ENCODE data around the gene CLTB.
"Not testable (repeated sequence)": the region's sequence is repeated elsewhere in the genome, so short reads cannot be mapped to it uniquely, and the experiment has no call there.

CLTB gene

DNA sequence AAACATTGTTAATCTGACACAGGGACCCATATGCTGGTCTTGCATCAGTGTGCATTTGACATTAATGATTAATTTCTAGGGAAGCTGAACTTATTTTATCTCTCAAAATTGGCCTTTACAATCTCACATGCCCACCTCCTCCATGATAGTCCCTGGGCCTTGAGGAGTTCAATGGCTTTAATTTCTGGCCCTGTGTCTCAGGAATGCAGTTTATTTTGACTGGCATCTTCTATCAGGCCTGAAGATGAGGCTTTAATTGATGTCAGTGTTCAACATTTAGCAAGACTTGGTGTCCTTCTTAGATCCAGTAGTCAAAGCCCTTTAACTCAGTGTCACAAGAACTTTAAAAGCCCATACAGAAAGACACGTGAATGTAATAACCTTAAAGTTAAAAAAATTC lies 10.5 kb upstream of the CLTB start:
- no peak for DNase-seq

DNA sequence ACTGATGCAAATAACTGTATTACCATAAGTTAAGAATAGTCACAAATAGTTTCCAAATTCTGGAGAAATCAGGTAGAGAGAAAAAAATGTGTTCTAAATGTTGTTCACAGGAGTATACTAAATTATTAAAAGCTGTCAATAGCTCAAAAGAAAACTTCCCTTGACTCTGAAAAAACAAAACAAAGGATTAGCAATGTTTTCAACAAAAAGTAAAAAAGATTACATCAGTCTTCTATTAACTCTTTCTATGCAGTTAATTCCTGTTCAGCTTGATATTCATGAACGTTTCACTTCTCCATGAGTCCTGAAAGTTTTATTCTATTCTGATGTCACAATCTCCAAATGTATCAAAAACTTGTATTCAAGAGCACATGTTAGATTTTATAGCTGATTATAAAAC lies 9.5 kb upstream of the CLTB start:
- no peak for DNase-seq

- DNase-seq = no peak
Observed at GRCh38 chr5:176425138-176425537, 8.8 kb upstream of the CLTB start.

DNA sequence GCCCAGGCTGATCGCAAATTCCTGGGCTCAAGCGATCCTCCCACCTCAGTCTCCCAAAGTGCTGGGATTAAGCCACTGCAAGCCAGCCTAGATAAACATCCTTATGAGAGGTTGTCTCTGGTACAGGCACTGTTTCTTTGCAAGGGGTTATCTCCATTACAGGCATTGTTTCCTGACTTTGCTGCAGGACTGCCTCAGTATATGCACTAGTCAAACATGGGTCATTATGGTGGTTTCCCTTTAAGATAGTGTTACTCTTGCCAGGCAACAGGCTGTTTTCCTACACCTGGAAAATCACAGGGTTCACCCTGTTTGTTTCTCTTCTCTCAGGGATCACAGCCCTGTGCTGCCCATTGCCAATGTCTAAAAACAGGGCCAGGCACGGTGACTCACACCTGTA lies 7.8 kb upstream of the CLTB start:
- no peak for DNase-seq

DNA sequence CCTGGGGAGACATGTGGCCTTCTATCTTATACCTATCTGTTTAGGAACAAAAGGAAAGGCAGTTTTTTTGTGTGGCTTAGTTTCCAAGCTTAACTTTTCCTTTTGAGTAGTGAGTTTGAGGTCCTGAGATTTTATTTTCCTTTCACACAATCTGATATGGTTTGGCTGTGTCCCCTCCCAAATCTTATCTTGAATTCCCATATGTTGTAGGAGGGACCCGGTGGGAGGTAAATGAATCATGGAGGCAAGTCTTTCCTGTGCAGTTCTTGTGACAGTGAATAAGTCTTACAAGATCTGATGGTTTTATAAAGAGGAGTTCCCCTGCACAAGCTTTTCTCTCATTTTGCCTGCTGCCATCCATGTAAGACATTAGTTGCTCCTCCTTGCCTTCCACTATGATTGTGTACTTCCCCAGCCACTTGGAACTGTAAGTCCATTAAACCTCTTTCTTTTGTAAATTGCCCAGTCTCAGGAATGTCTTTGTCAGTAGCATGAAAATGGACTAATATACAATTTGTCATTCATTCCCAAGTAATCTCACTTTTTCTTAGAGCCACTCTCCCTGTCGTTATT lies 4.7 kb upstream of the CLTB start:
- DNase-seq = no peak

DNA sequence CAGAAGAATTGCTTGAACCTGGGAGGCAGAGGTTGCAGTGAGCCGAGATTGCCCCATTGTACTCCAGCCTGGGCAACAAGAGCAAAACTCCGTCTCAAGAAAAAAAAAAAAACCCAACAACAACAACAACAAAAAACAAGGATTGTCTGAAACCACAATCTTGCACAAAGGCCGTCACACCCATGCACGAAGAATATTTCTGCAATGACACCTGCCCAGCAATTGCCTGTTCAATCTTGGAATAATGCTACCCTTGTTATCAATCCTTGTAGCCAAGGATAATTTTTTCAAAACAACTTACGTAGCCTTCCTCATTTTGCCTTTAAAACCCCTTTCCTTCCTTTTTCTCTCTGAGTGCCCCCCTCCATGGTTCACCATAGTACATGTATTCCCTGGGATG lies 3.7 kb upstream of the CLTB start:
- DNase-seq = no peak

- no peak for DNase-seq
Observed at GRCh38 chr5:176418251-176418650, 1.9 kb upstream of the CLTB start.

GRCh38 chr5:176416965-176417364 lies 626 bp upstream of the CLTB start:
- DNase-seq = no peak

DNA sequence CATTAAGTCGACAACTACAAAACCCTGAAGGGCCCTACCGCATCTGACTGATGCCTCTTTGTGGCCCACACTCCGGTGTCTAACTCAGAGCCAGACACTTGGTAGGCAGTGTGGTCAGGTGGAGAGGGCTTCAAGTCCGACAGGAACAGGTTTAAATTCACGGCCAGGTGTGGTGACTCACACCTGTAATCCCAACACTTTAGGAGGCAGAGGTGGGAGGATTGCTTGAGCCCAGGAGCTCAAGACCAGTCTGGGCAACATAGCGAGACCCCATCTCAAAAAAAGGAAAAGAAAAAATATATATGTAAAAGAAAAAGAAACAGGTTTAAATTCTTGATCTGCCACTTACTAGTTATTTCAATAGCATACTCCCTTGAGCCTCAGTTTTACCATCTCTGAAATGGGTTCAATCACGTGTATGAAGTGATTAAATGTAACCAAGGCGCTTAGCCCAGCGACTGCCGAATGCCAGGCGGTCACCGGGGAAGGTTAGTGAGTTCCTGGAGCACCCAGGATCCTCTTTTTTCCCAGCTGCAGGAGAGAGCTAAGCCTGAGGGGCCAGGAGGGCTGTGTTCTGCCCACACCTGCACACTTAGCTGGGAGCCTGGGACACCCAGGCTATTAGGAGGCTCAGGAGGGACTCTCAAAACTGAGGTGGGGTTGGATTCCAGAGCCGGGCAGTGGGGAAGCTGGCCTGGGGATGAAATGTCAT lies 943 bp downstream of the CLTB start:
- DNase-seq = no peak

DNA sequence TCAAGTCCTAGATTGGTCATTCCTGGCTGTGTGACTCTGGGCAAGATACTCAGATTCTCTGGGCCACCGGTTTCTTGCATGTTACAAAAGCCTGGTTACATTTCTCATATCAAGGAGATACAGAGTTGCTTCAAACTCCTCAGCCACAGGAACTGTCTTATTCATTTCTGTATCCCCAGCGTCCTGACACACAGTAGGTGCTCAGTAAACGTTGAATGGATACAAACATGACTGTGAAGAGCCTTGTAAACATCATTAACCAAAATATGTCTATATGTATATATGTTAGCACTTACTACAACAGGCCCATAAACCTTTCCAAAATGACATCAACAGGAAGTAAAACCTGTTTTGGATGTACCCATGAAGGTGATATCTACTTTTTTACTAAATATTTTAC lies 1.6 kb downstream of the CLTB start:
- DNase-seq = no peak

DNA sequence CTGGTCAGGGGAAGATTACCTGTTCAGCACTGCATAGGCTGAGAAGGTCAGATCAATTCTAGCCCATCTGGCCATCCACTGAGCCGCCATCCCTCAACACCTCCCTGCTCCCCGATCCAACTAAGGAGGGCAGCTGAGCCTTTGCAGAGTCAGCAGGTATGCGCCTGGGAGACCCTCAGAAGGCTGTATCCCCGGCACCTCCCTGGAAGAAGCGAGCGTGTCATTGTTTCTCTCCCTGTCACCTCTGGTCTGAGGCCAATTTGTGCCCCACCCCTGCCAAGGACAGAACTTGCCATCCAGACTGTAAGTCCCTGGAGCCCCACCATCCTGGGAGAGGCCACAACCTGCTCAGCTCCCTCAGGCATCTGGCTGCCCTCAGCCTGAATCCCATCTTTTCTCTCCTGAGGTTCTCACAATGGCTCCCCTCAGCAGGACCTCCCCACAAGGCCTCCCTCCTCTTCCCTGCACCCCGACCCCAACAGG lies 2.6 kb downstream of the CLTB start:
- no peak for DNase-seq

GRCh38 chr5:176413255-176413565 lies 3.1 kb downstream of the CLTB start:
- DNase-seq = no peak

- DNase-seq = no peak
Observed at GRCh38 chr5:176412517-176413254, 3.7 kb downstream of the CLTB start.

GRCh38 chr5:176410486-176411180 lies 5.7 kb downstream of the CLTB start:
- no peak for DNase-seq

DNA sequence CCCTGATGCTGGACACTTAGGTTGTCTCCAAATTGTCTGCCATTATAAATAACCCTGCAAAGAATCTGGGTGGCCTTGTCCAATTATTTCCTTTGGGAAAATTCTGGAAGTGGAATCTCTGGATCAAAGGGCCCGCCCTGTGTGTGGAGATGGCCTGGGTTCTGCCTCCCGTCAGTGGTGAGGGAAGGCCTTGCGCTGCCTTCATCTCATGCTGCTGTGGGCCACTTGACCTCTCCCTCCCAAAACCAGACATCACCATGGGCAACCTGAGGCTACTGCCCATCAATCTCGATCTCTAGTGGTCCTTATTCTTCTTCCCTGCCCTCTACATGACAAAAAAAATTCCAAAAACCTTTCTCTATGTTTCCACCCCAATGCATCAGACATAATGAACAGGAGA lies 6.6 kb downstream of the CLTB start:
- no peak for DNase-seq

DNA sequence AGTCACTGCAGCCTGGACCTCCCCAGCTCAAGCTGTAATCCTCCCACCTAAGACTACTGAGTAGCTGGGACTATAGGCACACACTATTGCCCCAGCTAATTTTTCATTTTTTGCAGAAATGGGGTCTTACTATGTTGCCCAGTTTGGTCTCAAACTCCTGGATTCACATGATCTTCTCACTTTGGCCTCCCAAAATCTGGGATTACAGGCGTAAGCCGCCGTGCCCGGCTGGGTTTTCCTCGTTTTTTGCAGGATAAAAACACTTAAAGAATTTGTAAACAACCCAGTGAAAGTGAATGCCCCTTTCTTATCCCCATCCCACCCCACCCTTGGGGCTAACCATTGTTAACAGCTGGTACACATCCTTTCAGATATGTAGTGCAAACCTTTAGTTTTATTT lies 7.7 kb downstream of the CLTB start:
- DNase-seq = no peak

DNA sequence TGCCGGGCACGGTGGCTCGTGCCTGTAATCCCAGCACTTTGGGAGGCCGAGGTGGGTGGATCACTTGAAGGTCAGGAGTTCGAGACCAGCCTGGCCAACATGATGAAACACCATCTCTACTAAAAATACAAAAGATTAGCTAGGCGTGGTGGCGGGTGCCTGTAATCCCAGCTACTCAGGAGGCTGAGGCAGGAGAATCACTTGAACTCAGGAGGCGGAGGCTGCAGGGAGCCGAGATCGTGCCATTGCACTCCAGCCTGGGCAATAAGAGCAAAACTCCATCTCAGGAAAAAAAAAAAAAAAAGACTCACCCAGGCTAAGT lies 8.1 kb downstream of the CLTB start:
- not testable (repeated sequence) for DNase-seq

DNA sequence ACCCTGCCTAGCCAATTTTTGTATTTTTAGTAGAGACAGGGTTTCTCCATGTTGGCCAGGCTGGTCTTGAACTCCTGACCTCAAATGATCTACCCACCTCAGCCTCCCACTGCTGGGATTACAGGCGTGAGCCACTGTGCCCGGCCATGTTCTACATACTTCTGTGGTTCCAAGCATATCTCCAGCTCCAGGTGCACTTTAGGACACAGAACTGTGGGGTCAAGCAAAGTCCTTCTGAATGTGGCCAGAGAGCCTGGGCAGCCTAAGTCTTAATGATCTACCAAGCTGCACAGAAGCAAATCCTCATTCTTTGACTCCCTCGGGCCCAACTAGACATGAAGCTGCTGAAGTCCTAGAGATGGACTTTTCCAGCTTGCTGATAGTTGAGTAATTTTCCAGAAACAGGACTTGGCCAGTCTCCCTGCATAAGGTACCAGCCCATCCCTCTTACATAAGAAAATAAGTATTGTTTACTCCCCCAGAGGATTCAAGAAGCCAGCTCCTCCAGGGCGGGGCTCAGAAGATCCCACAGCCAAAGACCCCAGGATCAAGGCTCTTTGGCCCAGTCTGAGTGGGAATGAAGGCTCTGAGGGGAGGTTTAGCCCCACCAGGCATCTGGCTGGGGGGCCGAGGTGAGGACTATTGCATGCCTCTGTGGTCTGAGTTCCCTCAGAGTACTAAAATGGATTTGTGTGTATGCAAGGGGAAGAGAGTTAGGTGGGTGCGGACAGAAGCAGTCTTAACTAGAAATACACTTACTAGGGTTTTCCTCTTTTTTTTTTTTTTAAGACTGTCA lies 8.7 kb downstream of the CLTB start:
- DNase-seq = no peak

GRCh38 chr5:176406436-176407052 lies 9.8 kb downstream of the CLTB start:
- no peak for DNase-seq

GRCh38 chr5:176405656-176406435 lies 10.5 kb downstream of the CLTB start:
- no peak for DNase-seq

- DNase-seq = no peak
Observed at GRCh38 chr5:176401281-176402205, 14.8 kb downstream of the CLTB start.

All from cortex of kidney (tissue), 1 donor.